K562 (cell line): ENCODE data around the gene USP48. TPM values are rescaled to one million over a fixed set of nuclear protein-coding genes. Genes with fewer than 3 reads are reported as not detected.

Experiments used
- CBX1 ChIP-seq: sonication (generic); IDR thresholded peaks from 2 replicates; pipeline ENCODE4 v1.6.1; 2016; ENCODE audit warnings: antibody characterized with exemption, low read depth, mild to moderate bottlenecking
- CREBBP ChIP-seq: IDR thresholded peaks from one replicate; pipeline ENCODE4 v1.6.1; 2012; ENCODE audit warnings: low read depth, mild to moderate bottlenecking, control low read depth, inconsistent platforms, low read length
- ETV1 ChIP-seq: fragments of 450-650 bp; conservative IDR thresholded peaks from 2 replicates; pipeline ENCODE4 v1.6.1; 2016; ENCODE audit warnings: missing genetic modification characterization, control low read depth, low read depth, missing compliant biosample characterization
- EZH2 ChIP-seq: IDR thresholded peaks from 2 replicates; pipeline ENCODE4 v1.6.1; 2012; ENCODE audit warnings: low read depth, mild to moderate bottlenecking, inconsistent platforms, low read length, borderline replicate concordance
- FOXK2 ChIP-seq, 2 experiments: fragments of 450-650 bp; IDR thresholded peaks in 1 of 2; conservative IDR thresholded peaks in 1 of 2; 2 replicates each; pipeline ENCODE4 v1.6.1; 2016; ENCODE audit warnings: low read depth in 2 of 2, mild to moderate bottlenecking in 1 of 2
- LEF1 ChIP-seq: fragments of 450-650 bp; IDR thresholded peaks from 2 replicates; pipeline ENCODE4 v1.6.1; 2016; ENCODE audit warnings: mild to moderate bottlenecking
- MECOM ChIP-seq: fragments of 250-450 bp; sonication (Bioruptor Pico); IDR thresholded peaks from 2 replicates; pipeline ENCODE4 v1.8.0; 2022; ENCODE audit warnings: inconsistent platforms
- NCOA1 ChIP-seq: fragments of 450-650 bp; IDR thresholded peaks from 2 replicates; pipeline ENCODE4 v1.6.1; 2016; ENCODE audit warnings: low read depth
- RAD21 ChIP-seq, 2 experiments: fragments of 250-450 bp in 1 of 2; fragments of 450-650 bp in 1 of 2; sonication (Bioruptor Pico) in 1 of 2; formaldehyde crosslinking in 1 of 2; IDR thresholded peaks in 1 of 2; conservative IDR thresholded peaks in 1 of 2; 2 replicates each; pipeline versions ENCODE4 v1.4.0 to v1.8.0; 2020 to 2022; ENCODE audit warnings: mild to moderate bottlenecking in 2 of 2, moderate library complexity in 1 of 2
- RNF2 ChIP-seq: sonication (generic); IDR thresholded peaks from 2 replicates; pipeline ENCODE4 v1.6.1; 2016
- ZBTB17 ChIP-seq: fragments of 450-650 bp; formaldehyde crosslinking; IDR thresholded peaks from 2 replicates; pipeline ENCODE4 v1.4.0; 2020; ENCODE audit warnings: mild to moderate bottlenecking
- ZNF24 ChIP-seq: fragments of 450-650 bp; IDR thresholded peaks from 2 replicates; pipeline ENCODE4 v1.6.1; 2016
- polyA plus RNA-seq, 8 experiments: library from polyadenylated mRNA; depleted of rRNA in 4 of 8; stranded (reverse) in 5 of 8; unstranded in 3 of 8; fragments of >200 nt; fragmentation: Nextera tagmentation in 2 of 8; fragmentation: Illumina TruSeq in 1 of 8; extraction: Ambion mirVana in 2 of 8; extraction: Trizol in 1 of 8; gene quantifications; 2 replicates each; pipeline versions ENCODE4 v1.2.1 to v1.2.3, GENCODE V29; 2011 to 2014; ENCODE audit warnings: inconsistent platforms in 1 of 8, missing spikeins in 1 of 8
- total RNA-seq, 7 experiments: library from RNA; depleted of rRNA in 6 of 7; stranded (reverse); fragments of >200 nt in 6 of 7; fragmentation: Illumina TruSeq in 2 of 7; extraction: Trizol in 2 of 7; gene quantifications; 2 replicates each; pipeline versions ENCODE4 v1.2.1 to v1.2.3, GENCODE V29; 2011 to 2021; ENCODE audit warnings: low replicate concordance in 1 of 7
- TF ChIP-seq, protein P1 (sequence below): sonication (generic); formaldehyde crosslinking; IDR thresholded peaks from 2 replicates; pipeline ENCODE4 v1.8.0; 2022; ENCODE audit warnings: mild to moderate bottlenecking, missing genetic modification reagents
- TF ChIP-seq, protein P2 (sequence below): sonication (generic); formaldehyde crosslinking; IDR thresholded peaks from 2 replicates; pipeline ENCODE4 v1.9.0; 2022; ENCODE audit warnings: mild to moderate bottlenecking, missing genetic modification reagents
- TF ChIP-seq, protein P3 (sequence below): sonication (generic); formaldehyde crosslinking; IDR thresholded peaks from 2 replicates; pipeline ENCODE4 v1.8.0; 2022; ENCODE audit warnings: mild to moderate bottlenecking, missing genetic modification reagents
- TF ChIP-seq, protein P4 (sequence below): fragments of 450-650 bp; IDR thresholded peaks from 2 replicates; pipeline ENCODE4 v1.6.1; 2018; ENCODE audit warnings: mild to moderate bottlenecking, low read depth; ENCODE audit not compliant: partially characterized antibody
- TF ChIP-seq, protein P5 (sequence below): IDR thresholded peaks from 3 replicates; pipeline ENCODE4 v1.6.1; 2011; ENCODE audit warnings: borderline replicate concordance, mild to moderate bottlenecking; ENCODE audit not compliant: insufficient read length, insufficient read depth

Gene USP48
- total and polyA plus RNA-seq, 9 of the 15 experiments (the other 6 are each of a cell fraction or from before 2014, with no cell fraction given) = 23.3 to 123 (median 106) TPM

DNA sequence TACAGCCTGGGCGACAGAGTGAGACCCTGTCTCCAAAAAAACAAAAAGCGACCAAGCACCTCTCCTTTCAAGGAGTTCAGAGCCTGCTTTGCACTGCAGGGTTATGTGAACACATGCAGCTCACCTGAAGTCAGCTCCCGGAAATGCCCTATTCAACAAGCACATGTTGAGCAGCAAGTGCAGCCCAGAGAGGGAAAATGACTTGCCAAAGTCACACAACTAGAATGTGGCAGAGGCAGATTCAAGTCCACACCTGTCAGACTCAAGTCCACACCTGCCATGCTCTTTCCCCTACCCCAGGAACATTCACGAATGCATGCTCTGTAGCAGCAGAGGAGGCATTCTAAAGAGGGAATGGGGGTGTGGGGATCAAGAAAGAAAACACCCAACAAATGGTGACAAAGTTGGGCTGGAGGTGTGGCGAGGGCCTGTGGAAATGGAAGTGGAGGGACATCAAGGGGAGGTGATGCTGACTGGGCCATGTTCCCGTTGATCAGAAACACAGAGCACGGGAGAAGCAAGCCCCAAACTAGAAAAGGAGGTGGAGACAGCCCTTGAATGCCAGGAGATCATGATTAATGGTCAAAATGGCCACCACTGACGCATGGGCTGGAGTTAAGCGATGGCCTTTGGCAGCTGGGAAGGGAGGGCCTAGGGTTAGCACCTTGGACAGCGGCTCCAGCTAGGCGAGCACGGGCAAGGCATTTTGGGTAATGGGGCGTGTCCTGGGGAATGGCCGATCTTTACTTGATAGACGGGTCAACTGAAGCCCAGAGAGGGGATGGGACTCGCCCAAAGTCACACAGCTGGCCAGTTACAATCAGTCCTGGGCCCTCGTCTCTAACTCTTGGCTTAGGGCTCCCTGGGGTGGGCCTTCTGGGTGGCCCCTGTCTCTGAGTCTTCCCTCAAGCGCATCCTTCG lies 135.3 kb downstream of the USP48 start (continued):
- TF ChIP-seq, protein P1, sequence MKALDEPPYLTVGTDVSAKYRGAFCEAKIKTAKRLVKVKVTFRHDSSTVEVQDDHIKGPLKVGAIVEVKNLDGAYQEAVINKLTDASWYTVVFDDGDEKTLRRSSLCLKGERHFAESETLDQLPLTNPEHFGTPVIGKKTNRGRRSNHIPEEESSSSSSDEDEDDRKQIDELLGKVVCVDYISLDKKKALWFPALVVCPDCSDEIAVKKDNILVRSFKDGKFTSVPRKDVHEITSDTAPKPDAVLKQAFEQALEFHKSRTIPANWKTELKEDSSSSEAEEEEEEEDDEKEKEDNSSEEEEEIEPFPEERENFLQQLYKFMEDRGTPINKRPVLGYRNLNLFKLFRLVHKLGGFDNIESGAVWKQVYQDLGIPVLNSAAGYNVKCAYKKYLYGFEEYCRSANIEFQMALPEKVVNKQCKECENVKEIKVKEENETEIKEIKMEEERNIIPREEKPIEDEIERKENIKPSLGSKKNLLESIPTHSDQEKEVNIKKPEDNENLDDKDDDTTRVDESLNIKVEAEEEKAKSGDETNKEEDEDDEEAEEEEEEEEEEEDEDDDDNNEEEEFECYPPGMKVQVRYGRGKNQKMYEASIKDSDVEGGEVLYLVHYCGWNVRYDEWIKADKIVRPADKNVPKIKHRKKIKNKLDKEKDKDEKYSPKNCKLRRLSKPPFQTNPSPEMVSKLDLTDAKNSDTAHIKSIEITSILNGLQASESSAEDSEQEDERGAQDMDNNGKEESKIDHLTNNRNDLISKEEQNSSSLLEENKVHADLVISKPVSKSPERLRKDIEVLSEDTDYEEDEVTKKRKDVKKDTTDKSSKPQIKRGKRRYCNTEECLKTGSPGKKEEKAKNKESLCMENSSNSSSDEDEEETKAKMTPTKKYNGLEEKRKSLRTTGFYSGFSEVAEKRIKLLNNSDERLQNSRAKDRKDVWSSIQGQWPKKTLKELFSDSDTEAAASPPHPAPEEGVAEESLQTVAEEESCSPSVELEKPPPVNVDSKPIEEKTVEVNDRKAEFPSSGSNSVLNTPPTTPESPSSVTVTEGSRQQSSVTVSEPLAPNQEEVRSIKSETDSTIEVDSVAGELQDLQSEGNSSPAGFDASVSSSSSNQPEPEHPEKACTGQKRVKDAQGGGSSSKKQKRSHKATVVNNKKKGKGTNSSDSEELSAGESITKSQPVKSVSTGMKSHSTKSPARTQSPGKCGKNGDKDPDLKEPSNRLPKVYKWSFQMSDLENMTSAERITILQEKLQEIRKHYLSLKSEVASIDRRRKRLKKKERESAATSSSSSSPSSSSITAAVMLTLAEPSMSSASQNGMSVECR = peak; percentile 100
- TF ChIP-seq CREBBP (no peak), FOXK2 (conservative IDR thresholded peaks at IDR 0.05 in 1 of 2, IDR thresholded peaks at IDR 0.05 in 1 of 2; ENCODE audit: low read depth in 2 of 2) (peak; percentile 48 to 55; a peak in 2 of 4 replicates), RNF2 (peak; percentile 42; the same call in 1 of the 2 replicates), CBX1 (peak; percentile 89; the same call in 1 of the 2 replicates), ETV1 (tag) (0 out of 2 replicates have a peak, but pooled peaks have one; percentile 11), LEF1 (peak; percentile 65; the same call in 1 of the 2 replicates), MECOM (peak; percentile 63; the same call in 1 of the 2 replicates), ZBTB17 (0 out of 2 replicates have a peak, but pooled peaks have one; percentile 45), ZNF24 (peak; percentile 78), RAD21 (CRISPR knock-in tag; conservative IDR thresholded peaks at IDR 0.05 in 1 of 2, IDR thresholded peaks at IDR 0.05 in 1 of 2) (peak in 1 of 2 experiments; percentile 38; a peak in 2 of 4 replicates), NCOA1 (peak; percentile 93), EZH2 (no peak)
- TF ChIP-seq, protein P2, sequence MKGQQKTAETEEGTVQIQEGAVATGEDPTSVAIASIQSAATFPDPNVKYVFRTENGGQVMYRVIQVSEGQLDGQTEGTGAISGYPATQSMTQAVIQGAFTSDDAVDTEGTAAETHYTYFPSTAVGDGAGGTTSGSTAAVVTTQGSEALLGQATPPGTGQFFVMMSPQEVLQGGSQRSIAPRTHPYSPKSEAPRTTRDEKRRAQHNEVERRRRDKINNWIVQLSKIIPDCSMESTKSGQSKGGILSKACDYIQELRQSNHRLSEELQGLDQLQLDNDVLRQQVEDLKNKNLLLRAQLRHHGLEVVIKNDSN (CRISPR knock-in tag) = peak; percentile 68; the same call in 1 of the 2 replicates
- TF ChIP-seq, protein P3, sequence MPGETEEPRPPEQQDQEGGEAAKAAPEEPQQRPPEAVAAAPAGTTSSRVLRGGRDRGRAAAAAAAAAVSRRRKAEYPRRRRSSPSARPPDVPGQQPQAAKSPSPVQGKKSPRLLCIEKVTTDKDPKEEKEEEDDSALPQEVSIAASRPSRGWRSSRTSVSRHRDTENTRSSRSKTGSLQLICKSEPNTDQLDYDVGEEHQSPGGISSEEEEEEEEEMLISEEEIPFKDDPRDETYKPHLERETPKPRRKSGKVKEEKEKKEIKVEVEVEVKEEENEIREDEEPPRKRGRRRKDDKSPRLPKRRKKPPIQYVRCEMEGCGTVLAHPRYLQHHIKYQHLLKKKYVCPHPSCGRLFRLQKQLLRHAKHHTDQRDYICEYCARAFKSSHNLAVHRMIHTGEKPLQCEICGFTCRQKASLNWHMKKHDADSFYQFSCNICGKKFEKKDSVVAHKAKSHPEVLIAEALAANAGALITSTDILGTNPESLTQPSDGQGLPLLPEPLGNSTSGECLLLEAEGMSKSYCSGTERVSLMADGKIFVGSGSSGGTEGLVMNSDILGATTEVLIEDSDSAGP = peak; percentile 80
- TF ChIP-seq, protein P4, sequence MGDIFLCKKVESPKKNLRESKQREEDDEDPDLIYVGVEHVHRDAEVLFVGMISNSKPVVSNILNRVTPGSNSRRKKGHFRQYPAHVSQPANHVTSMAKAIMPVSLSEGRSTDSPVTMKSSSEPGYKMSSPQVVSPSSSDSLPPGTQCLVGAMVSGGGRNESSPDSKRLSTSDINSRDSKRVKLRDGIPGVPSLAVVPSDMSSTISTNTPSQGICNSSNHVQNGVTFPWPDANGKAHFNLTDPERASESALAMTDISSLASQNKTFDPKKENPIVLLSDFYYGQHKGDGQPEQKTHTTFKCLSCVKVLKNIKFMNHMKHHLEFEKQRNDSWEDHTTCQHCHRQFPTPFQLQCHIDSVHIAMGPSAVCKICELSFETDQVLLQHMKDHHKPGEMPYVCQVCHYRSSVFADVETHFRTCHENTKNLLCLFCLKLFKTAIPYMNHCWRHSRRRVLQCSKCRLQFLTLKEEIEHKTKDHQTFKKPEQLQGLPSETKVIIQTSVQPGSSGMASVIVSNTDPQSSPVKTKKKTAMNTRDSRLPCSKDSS = no peak
- TF ChIP-seq, protein P5, sequence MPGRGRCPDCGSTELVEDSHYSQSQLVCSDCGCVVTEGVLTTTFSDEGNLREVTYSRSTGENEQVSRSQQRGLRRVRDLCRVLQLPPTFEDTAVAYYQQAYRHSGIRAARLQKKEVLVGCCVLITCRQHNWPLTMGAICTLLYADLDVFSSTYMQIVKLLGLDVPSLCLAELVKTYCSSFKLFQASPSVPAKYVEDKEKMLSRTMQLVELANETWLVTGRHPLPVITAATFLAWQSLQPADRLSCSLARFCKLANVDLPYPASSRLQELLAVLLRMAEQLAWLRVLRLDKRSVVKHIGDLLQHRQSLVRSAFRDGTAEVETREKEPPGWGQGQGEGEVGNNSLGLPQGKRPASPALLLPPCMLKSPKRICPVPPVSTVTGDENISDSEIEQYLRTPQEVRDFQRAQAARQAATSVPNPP = no peak
